Activated CD4-positive, alpha-beta T cell treated with anti-CD3 and anti-CD28 coated beads, Interleukin-2, Interleukin-6, amounts not matched to agents 100 ng/mL and 50 ng/mL, durations not matched to agents 16 hours and 8 hours (primary cell): ENCODE results near the gene HHIPL2.
"Not testable (repeated sequence)": the region's sequence is repeated elsewhere in the genome, so short reads cannot be mapped to it uniquely, and the experiment has no call there.

Experiments used
- DNase-seq: peaks from one replicate; pipeline ENCODE4 v3.0.0-alpha.2; 2020

The HHIPL2 gene

GRCh38 chr1:222539951-222540597 is 7.8 kb downstream of the HHIPL2 start:
- no peak for DNase-seq

GRCh38 chr1:222535455-222535854 is 12.4 kb downstream of the HHIPL2 start:
- DNase-seq: no peak

GRCh38 chr1:222530852-222531251 is 17.1 kb downstream of the HHIPL2 start:
- DNase-seq: no peak

DNA sequence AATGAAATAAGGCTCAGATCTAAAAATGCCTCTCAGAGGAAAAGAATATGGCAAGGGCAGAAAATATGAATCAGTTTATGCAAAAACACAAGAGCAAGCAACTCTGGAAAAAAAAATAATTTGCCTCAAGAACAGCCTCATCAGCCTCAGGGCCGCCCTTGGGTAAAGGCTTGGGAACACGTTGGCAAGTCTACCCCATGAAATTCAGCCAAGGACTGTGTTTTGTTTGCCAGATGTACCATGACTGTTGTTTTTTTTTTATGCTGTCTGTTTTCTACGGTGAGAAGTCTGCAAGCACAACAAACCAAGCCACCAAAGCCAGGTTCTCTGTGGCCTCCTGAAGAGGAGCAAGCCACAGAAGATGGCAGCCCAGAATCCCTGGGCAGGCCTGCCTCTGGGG is 18.0 kb downstream of the HHIPL2 start:
- DNase-seq: no peak

GRCh38 chr1:222529181-222529580 is 18.7 kb downstream of the HHIPL2 start:
- no peak for DNase-seq

GRCh38 chr1:222525951-222526350 is 22.0 kb downstream of the HHIPL2 start:
- DNase-seq: no peak

DNA sequence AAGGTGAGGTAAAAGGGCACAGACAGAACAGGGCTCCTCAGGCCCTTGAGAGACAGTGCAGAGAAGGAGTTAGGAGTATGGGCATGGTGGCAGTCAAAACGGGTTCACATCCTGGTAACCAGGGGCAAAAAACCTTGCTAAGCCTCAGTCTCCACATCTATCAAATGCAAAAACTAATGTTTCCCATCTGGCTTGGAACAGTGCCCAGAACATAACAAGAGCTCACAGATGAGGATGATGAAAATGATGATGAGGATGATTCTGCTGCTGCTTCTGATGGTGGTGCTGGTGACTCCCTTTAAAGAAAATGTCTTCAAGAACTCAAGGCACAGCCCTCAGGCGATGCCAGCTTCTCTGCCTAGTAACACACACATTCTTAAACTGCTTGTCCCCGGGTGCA is 24.1 kb downstream of the HHIPL2 start:
- no peak for DNase-seq

- no peak for DNase-seq
Measured at GRCh38 chr1:222522105-222522915, 25.6 kb downstream of the HHIPL2 start.

DNA sequence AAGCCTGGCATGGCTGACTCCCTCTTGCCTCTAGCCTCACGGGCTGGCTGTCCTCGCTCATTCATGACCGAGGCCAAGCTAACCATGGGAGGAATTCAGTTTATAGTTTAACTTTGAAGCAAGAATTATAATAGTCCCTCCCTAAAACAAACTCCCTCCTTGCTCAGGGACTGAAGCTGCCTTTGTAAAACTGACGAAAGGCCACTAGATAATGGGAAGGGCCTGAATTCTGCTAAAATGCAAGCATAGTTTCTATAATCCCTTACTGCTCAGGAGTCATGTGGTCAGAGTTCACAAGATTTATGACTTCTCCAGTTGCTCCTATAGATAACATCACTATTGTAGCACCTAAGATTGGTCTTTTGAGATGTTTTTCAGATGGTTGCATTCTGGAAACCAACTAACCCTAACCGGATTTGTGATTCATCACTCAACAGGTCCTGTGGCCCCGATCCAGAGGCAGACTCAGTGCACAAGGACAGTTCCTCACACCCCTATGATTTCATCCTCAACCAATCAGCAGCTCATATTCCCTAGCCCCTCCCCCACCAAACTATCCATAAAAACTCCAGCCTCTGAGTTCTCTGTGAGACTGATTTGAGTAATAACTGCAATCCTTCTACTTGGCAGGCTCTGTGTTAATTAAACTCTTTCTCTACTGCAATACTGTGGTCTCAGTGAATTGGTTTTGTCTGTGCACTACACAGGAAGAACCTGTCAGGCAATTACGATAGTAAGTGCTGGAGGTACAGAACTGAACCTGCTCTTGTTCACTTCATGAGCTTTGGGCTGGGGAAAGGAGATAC is 26.4 kb downstream of the HHIPL2 start:
- no peak for DNase-seq

DNA sequence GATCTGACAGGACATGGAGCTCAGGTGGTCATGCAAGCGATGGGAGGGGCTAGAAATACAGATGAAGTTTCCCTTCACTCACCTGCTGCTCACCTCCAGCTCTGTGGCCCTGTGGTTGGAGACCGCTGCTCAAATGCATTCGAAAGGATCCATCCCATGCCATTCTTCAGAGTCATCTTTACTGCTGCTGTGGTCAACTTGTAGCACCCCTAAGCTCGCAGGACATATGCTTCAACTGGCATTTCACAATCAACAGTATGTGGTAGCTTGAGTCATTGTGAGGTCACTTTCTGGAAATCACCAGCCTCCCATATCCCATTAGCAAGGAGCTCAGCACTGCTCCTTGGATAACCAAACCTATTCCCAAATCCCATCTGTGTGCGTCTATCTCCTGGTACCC is 58.4 kb downstream of the HHIPL2 start:
- not testable (repeated sequence) for DNase-seq

GRCh38 chr1:222487774-222488173 is 60.1 kb downstream of the HHIPL2 start:
- not testable (repeated sequence) for DNase-seq

- DNase-seq: not testable (repeated sequence)
Measured at GRCh38 chr1:222484005-222484404, 63.9 kb downstream of the HHIPL2 start.

- not testable (repeated sequence) for DNase-seq
Measured at GRCh38 chr1:222479567-222479966, 68.3 kb downstream of the HHIPL2 start.

- not testable (repeated sequence) for DNase-seq
Measured at GRCh38 chr1:222476436-222476835, 71.5 kb downstream of the HHIPL2 start.

- not testable (repeated sequence) for DNase-seq
Measured at GRCh38 chr1:222473717-222474116, 74.2 kb downstream of the HHIPL2 start.

DNA sequence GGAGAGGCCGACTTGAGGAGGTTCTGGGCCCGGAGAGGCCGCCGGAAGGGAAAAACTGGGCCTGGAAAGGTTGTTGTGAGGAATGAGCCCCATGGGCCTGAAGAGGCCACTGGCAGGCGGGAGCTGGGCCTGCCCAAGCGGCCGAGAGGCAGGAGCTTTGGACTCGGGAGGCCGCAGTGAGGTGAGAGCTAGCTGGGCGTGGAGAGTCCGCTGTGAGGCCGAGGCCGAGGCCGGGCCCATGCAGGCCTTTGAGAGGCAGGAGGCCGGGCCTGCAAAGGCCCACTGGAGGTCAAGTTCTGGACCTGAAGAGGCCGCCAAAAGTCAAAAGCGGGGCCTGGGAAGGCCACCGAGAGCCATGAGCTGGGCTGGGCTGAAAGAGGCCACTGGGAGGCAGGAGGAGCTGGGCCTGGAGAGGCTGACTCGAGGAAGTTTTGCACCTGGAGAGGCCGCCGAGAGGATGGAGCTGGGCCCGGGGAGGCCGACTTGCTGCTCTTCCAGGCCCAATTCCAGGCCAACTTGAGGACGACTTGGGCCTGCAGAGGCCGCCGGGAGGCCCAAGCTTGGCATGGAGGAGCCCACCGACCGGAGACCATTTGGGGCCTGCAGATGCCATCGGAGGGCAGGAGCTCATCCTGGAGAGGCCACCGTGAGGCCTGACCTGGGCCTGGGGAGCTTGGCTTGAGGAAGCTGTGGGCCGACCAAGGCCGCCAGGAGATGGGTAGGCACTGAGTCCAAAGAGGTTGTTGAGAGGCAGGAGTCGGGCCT is 74.9 kb downstream of the HHIPL2 start:
- DNase-seq: not testable (repeated sequence)
